Upper lobe of left lung (tissue), 4 donors: ENCODE measurements around the gene GLB1L3.

Experiments used
- CTCF ChIP-seq, 6 experiments: fragments of 450-650 bp in 4 of 6; fragments of 200-600 bp in 2 of 6; sonication (generic) in 2 of 6; IDR thresholded peaks; one replicate each; pipeline ENCODE4 v1.5.1; 2016 to 2019; ENCODE audit warnings: antibody characterized with exemption in 6 of 6
- EP300 ChIP-seq, 4 donors: sonication (generic); formaldehyde crosslinking; IDR thresholded peaks; one replicate each; pipeline ENCODE4 v1.5.1; 2017; ENCODE audit warnings: antibody characterized with exemption in 4 of 4, control low read depth in 2 of 4
- POLR2A ChIP-seq, 4 donors: fragments of 450-650 bp; IDR thresholded peaks; one replicate each; pipeline ENCODE4 v1.5.1; 2016 to 2017; ENCODE audit warnings: antibody characterized with exemption in 4 of 4, mild to moderate bottlenecking in 2 of 4
- POLR2AphosphoS5 ChIP-seq, 2 donors: sonication (generic); formaldehyde crosslinking; IDR thresholded peaks; one replicate each; pipeline ENCODE4 v1.5.1; 2017; ENCODE audit warnings: antibody characterized with exemption in 2 of 2

DNA sequence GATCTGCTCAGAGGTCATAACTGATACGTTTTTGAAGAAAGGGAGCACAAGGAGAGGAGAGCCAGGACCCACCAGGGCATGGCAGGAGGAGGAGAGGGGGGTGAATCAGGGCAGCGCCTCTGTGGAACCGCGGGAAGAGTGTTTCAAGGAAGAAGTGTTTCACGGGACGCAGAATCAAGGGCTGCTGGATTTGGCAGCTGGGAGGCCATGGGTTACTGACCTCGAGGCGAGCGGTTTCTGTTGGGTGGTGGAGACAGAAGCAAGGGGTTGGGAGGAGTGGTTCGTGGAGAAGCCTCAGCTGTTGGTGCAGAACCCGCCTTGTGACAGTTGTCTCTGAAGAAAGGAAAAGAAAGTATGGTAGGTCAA, 38.6 kb upstream of the GLB1L3 start:
- TF ChIP-seq CTCF (IDR thresholded peaks at IDR 0.05) (no peak), POLR2AphosphoS5 (IDR thresholded peaks at IDR 0.05) (peak in 1 of 2 donors; percentile 36), EP300 (IDR thresholded peaks at IDR 0.05) (no peak), POLR2A (IDR thresholded peaks at IDR 0.05) (no peak)
